HepG2 (cell line): ENCODE measurements around the gene ARAP1.

Source experiments
- HNRNPH1 ChIP-seq: fragments of 200-400 bp; formaldehyde crosslinking; optimal IDR thresholded peaks from 2 replicates; pipeline ENCODE3; 2017; ENCODE audit warnings: mild to moderate bottlenecking, low read depth, low read length
- JUND ChIP-seq: sonication (generic); formaldehyde crosslinking; IDR thresholded peaks from 2 replicates; pipeline ENCODE4 v1.8.0; 2022; ENCODE audit warnings: mild to moderate bottlenecking, missing genetic modification reagents
- ZNF34 ChIP-seq: sonication (generic); formaldehyde crosslinking; IDR thresholded peaks from 2 replicates; pipeline ENCODE4 v1.4.0; 2020; ENCODE audit warnings: mild to moderate bottlenecking, missing genetic modification reagents, borderline replicate concordance
- TF ChIP-seq, protein P1 (sequence below): IDR thresholded peaks from 2 replicates; pipeline ENCODE4 v1.6.1; 2016; ENCODE audit warnings: low read depth, missing genetic modification reagents, missing compliant biosample characterization
- TF ChIP-seq, protein P2 (sequence below): sonication (generic); formaldehyde crosslinking; IDR thresholded peaks from 2 replicates; pipeline ENCODE4 v1.4.0; 2020; ENCODE audit warnings: missing genetic modification reagents, low read depth, mild to moderate bottlenecking, borderline replicate concordance
- TF ChIP-seq, protein P3 (sequence below): sonication (generic); formaldehyde crosslinking; IDR thresholded peaks from 2 replicates; pipeline ENCODE4 v1.5.0; 2020; ENCODE audit warnings: mild to moderate bottlenecking, missing genetic modification reagents, moderate library complexity

DNA sequence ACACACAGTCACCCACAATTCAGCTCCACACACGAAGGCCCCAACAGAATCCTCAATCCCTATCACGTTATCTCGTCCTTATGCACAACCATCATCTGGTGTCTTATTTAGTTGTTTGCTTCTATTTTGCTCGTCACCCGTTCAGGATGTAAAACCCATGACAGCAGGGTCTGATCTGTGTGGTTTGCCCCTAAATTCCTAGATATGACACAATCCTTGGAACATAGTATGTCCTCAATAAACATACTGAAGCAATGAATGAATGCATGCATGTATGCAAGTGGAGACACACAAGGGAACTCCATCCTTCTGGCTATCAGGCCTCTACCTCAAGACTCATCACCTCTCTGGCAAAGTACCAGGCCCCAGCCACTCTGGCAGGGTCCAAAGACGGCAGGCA is 21.5 kb upstream of the ARAP1 start:
- TF ChIP-seq JUND (CRISPR knock-in tag) (no peak), HNRNPH1 (no peak), ZNF34 (CRISPR knock-in tag) (no peak)
- TF ChIP-seq, protein P1, sequence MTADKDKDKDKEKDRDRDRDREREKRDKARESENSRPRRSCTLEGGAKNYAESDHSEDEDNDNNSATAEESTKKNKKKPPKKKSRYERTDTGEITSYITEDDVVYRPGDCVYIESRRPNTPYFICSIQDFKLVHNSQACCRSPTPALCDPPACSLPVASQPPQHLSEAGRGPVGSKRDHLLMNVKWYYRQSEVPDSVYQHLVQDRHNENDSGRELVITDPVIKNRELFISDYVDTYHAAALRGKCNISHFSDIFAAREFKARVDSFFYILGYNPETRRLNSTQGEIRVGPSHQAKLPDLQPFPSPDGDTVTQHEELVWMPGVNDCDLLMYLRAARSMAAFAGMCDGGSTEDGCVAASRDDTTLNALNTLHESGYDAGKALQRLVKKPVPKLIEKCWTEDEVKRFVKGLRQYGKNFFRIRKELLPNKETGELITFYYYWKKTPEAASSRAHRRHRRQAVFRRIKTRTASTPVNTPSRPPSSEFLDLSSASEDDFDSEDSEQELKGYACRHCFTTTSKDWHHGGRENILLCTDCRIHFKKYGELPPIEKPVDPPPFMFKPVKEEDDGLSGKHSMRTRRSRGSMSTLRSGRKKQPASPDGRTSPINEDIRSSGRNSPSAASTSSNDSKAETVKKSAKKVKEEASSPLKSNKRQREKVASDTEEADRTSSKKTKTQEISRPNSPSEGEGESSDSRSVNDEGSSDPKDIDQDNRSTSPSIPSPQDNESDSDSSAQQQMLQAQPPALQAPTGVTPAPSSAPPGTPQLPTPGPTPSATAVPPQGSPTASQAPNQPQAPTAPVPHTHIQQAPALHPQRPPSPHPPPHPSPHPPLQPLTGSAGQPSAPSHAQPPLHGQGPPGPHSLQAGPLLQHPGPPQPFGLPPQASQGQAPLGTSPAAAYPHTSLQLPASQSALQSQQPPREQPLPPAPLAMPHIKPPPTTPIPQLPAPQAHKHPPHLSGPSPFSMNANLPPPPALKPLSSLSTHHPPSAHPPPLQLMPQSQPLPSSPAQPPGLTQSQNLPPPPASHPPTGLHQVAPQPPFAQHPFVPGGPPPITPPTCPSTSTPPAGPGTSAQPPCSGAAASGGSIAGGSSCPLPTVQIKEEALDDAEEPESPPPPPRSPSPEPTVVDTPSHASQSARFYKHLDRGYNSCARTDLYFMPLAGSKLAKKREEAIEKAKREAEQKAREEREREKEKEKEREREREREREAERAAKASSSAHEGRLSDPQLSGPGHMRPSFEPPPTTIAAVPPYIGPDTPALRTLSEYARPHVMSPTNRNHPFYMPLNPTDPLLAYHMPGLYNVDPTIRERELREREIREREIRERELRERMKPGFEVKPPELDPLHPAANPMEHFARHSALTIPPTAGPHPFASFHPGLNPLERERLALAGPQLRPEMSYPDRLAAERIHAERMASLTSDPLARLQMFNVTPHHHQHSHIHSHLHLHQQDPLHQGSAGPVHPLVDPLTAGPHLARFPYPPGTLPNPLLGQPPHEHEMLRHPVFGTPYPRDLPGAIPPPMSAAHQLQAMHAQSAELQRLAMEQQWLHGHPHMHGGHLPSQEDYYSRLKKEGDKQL (CRISPR knock-in tag), result no peak
- TF ChIP-seq, protein P2, sequence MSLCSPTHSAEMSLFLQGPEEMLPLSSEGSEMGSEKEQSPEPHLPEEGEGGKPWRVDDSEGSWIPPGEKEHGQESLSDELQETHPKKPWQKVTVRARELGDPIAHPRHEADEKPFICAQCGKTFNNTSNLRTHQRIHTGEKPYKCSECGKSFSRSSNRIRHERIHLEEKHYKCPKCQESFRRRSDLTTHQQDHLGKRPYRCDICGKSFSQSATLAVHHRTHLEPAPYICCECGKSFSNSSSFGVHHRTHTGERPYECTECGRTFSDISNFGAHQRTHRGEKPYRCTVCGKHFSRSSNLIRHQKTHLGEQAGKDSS (CRISPR knock-in tag), result no peak
- TF ChIP-seq, protein P3, sequence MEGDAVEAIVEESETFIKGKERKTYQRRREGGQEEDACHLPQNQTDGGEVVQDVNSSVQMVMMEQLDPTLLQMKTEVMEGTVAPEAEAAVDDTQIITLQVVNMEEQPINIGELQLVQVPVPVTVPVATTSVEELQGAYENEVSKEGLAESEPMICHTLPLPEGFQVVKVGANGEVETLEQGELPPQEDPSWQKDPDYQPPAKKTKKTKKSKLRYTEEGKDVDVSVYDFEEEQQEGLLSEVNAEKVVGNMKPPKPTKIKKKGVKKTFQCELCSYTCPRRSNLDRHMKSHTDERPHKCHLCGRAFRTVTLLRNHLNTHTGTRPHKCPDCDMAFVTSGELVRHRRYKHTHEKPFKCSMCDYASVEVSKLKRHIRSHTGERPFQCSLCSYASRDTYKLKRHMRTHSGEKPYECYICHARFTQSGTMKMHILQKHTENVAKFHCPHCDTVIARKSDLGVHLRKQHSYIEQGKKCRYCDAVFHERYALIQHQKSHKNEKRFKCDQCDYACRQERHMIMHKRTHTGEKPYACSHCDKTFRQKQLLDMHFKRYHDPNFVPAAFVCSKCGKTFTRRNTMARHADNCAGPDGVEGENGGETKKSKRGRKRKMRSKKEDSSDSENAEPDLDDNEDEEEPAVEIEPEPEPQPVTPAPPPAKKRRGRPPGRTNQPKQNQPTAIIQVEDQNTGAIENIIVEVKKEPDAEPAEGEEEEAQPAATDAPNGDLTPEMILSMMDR, result no peak
